Measurements from ENCODE around the gene AQP7.
"Not testable (repeated sequence)": the region's sequence is repeated elsewhere in the genome, so short reads cannot be mapped to it uniquely, and the experiment has no call there.

Gene AQP7

GRCh38 chr9:33379666-33380389 is 22.5 kb downstream of the AQP7 start:
- DNase-seq (ENCODE audit: low read depth): no peak
- H3K4me3 ChIP-seq (ENCODE audit: low read depth, low read length): no peak overlapping the region

- no peak for DNase-seq (ENCODE audit: low read depth)
- no peak overlapping the region for H3K4me3 ChIP-seq (ENCODE audit: low read depth, low read length)
Observed at GRCh38 chr9:33378121-33378795, 24.1 kb downstream of the AQP7 start.

- no peak for DNase-seq (ENCODE audit: low read depth)
Observed at GRCh38 chr9:33377089-33377715, 25.2 kb downstream of the AQP7 start.

DNA sequence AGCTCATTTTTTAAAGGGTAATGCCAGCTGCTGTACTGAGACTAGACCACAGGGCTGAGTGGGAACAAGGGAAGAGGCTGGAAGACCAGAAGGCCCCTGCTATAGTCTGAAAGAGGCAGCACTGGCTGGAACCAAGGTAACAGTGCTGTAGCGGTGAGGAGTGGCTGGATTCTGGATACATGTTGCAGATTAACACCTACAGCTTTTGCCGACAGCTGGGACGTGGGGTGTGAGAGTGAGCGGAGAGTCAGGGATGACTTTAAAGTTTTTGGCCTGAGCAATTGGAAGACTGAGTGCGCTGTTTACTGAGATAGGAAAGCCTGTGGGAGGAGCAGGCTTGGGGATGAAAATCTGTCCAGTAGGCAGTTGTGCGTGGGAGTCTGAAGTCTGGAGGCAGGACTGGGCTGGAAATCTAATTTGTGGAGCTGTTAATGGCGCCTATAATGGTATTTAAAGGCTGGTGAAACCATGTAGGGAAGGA is 26.5 kb downstream of the AQP7 start:
- DNase-seq (ENCODE audit: low read depth): no peak

More at GRCh38 chr9:33377089-33377715, 25.2 kb downstream of the AQP7 start:
- H3K4me3 ChIP-seq (ENCODE audit: low read depth, low read length): no peak overlapping the region

DNA sequence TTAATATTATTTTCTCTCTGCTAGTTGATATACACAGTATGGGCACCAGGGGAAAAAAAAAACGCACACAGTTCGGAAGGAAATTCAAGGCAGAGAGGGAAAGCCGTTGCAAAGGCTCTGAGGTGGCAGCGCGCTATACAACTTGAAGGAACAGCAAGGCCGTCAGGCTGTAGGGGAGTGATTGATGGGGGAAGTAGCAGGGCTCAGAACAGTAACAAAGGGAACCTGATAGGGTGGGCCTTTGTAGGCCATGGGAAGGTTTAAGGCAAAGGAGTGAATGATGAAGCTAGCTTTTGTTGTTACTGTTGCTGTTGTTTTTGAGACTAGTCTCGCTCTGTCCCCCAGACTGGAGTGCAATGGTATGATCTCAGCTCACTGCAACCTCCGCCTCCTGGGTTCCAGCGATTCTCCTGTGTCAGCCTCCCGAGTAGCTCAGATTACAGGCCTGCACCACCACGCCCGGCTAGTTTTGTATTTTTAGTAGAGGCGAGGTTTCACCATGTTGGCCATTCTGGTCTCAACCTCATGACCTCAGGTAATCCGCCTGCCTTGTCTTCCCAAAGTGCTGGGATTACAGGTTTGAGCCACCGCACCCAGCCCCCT is 27.0 kb downstream of the AQP7 start:
- no peak for DNase-seq (ENCODE audit: low read depth)
- no peak overlapping the region for H3K4me3 ChIP-seq (ENCODE audit: low read depth, low read length)

More for the DNA sequence above, 26.5 kb downstream of the AQP7 start:
- no peak overlapping the region for H3K4me3 ChIP-seq (ENCODE audit: low read depth, low read length)

DNA sequence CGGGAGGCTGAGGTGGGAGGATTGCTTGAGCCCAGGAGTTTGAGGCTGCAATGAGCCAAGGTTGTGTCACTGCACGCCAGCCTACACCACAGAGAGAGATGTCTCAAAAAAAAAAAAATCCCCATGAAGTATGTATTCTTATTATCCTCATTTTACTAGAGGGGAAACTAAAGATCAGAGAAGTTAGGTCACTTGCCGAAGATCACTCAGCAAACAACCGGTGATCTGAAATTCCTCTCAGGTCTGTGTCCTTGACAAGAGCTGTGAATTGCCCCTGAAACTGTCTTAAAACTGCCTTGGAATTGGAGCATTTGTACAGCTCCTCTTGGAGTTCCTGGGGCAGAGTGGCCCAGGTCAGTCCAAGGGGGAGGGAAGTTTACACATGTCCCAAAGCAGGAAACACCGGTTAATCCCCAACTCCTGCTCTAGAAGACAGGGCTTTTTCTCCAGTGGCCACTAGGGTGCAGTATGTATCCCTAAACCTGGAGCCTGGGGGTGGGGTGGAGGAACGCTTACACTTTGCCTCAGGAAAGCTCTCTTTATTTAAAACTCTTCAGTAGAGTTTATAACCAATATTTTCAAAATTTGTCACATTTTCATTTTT is 27.6 kb downstream of the AQP7 start:
- H3K4me3 ChIP-seq (ENCODE audit: low read depth, low read length): no peak overlapping the region
- peak; percentile 21 for DNase-seq (ENCODE audit: low read depth)

- DNase-seq (ENCODE audit: low read depth): no peak
- H3K4me3 ChIP-seq (ENCODE audit: low read depth, low read length): no peak overlapping the region
Observed at GRCh38 chr9:33374190-33374589, 28.2 kb downstream of the AQP7 start.

- no peak overlapping the region for H3K4me3 ChIP-seq (ENCODE audit: low read depth, low read length)
Observed at GRCh38 chr9:33372900-33373299, 29.5 kb downstream of the AQP7 start.

DNA sequence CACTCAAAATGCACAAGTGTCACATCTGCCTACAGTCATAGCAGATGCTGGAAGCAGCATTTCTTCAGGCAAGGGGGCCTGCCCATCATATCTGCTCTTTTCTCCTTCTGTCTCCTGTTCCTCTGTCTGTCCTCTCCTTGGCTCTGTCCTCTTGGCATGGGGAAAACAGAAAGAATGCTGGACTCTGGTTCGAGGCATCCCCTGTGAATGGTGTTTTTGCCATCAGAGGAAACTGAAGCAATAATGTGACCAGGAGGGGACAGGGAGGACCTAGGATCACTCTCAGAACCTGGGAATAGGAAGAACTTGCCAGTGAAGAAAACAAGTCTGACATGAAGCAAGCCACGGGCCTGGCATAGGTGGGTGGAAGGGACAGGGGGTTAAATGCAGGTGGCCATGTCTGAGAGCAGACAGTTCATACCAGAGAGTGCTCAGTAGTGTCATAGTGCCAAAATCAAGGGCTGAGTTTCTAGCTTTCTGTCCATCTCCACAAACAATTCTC is 35.3 kb downstream of the AQP7 start:
- H3K4me3 ChIP-seq (ENCODE audit: low read depth, low read length): no peak overlapping the region
- no peak for DNase-seq (ENCODE audit: low read depth)

More at GRCh38 chr9:33372900-33373299, 29.5 kb downstream of the AQP7 start:
- DNase-seq (ENCODE audit: low read depth): no peak

DNA sequence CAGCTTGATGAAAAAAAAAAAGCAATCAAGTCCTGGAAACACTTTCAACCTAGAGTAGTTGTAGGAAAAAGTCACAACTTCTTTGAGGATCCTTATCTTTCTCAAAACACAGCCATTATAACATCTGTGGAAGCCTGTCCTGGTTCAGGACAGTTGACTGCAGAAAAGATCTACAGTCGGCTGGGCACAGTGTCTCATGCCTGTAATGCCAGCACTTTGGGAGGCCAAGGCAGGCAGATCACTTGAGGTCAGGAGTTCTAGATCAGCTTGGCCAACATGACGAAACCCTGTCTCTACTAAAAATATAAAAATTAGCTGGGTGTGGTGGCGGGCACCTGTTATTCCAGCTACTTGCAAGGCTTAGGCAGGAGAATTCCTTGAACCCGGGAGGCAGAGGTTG is 37.6 kb downstream of the AQP7 start:
- not testable (repeated sequence) for H3K4me3 ChIP-seq (ENCODE audit: low read depth, low read length); DNase-seq (ENCODE audit: low read depth)

GRCh38 chr9:33364127-33364526 is 38.2 kb downstream of the AQP7 start:
- H3K4me3 ChIP-seq (ENCODE audit: low read depth, low read length): no peak overlapping the region
- DNase-seq (ENCODE audit: low read depth): no peak

DNA sequence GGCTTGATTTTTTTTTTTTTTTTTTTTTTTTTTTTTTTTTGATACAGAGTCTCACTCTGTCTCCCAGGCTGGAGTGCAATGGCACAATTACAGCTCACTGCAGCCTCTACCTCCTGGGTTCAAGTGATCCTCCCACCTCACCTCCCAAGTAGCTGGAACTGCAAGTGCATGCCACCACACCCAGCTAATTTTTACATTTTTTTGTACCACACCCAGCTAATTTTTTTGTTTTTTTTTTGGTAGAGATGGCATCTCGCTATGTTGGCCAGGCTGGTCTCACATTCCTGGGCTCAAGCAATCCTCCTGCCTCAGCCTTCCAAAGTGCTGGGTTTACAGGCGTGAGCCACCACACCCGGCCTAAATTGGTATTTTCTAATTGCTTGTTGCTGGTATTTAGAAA is 43.7 kb downstream of the AQP7 start:
- H3K4me3 ChIP-seq (ENCODE audit: low read depth, low read length); DNase-seq (ENCODE audit: low read depth): not testable (repeated sequence)

DNA sequence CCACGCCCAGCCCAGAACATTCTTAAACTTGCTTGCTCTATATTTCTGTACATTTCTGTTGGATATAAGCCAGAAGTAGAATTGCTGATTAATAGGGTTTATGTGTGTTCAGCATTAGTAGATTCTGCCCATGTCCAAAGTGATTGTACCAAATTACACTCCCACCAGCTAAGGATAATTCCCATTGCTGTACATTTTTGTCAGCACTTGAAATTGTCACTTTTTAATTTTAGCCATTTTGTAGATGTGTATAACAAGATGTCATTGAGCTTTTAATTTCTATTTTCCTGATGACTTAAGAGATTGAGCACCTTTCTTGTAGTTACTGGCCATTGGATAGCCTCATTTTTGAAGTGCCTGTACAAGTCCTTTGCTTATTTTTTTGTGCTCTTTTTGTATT is 46.4 kb downstream of the AQP7 start:
- no peak overlapping the region for H3K4me3 ChIP-seq (ENCODE audit: low read depth, low read length)
- no peak for DNase-seq (ENCODE audit: low read depth)

DNA sequence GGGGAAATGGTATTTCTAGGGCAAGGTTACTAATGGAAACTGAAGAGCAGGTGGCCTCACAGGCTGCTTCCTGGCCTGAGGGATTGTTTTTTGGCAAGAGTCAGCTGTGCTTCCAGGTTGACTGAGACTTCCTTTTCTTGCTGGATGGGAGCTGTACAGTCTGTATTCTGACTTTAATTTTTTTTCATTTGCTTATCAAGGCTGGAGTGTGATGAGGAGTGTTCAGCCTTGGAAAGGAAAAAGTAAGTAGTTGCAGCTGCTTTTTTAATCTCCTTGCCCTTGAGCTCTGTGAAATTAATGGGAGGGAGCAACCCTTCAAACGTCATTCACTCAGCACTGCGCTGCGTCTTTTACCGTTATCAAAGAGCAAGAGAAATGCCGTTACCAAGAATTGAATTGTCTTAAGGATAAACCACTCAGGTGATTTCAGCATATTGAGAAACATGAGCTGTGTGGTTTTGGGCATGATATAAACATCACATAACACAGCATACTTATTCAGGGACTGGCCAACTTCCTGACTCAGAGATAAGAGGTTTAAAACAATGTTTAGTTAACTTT is 47.6 kb downstream of the AQP7 start:
- no peak for DNase-seq (ENCODE audit: low read depth)
- no peak overlapping the region for H3K4me3 ChIP-seq (ENCODE audit: low read depth, low read length)

- H3K4me3 ChIP-seq (ENCODE audit: low read depth, low read length): no peak overlapping the region
- DNase-seq (ENCODE audit: low read depth): no peak
Observed at GRCh38 chr9:33351547-33351946, 50.8 kb downstream of the AQP7 start.

DNA sequence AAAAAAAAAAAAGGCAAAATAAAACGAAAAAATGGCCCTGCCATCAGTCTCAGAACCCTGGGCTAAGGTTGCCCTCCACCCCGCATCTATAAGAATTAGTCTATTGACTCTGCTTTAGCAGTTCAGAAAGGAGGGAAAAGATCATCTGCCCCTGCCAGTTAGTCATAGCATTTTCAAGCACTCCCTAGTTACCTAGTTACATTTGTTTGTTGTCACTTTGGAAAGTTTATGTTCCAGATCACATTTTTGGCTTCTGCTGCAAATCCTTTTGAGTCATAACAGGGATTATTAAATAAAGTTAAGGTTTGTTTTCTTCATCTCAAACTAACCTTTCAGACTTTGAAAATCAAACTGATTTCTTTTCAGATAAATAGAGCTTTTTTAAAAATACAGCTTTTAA is 52.1 kb downstream of the AQP7 start:
- H3K4me3 ChIP-seq (ENCODE audit: low read depth, low read length): no peak overlapping the region
- peak; percentile 44 for DNase-seq (ENCODE audit: low read depth)

GRCh38 chr9:33349743-33350142 is 52.6 kb downstream of the AQP7 start:
- no peak for DNase-seq (ENCODE audit: low read depth)

DNA sequence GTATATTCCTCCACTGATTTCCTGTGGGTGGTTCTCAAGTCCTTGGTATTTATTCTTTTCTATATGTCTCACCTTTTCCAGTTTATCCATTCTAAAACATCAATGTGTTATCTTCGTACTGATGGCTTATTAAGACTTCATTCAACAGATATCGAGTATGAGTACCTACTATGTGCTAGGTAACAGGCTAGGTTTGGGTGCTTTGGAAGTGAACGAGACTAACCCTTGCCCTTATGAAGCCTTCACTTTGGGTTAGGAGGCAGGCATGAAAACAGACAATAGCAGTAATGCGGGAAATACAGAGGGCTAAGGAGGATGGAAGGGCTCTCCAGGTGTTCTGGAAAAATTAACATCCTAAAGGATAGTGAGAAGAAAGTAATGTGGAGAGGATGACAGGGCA is 53.4 kb downstream of the AQP7 start:
- DNase-seq (ENCODE audit: low read depth): no peak
- H3K4me3 ChIP-seq (ENCODE audit: low read depth, low read length): no peak overlapping the region

More at GRCh38 chr9:33349743-33350142, 52.6 kb downstream of the AQP7 start:
- no peak overlapping the region for H3K4me3 ChIP-seq (ENCODE audit: low read depth, low read length)

DNA sequence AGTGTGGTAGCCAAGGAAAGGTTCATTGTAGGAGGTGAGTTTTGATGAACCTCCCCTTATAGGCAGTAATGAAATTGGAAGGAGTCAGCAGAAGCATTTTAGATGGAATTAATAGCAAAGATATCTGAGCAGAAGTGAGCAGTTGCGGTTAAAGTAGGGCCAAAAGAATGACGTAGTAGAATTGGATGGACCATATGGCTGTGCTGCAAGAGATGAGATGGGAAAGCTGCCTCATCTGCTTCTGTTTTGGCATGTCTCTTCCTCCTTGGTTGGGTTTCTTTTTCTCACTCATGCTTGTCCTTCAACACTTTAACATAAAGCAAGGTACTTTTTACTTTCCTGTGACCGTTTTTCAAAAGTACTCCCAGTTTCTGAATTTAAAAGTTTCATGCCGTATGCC is 55.8 kb downstream of the AQP7 start:
- no peak overlapping the region for H3K4me3 ChIP-seq (ENCODE audit: low read depth, low read length)
- no peak for DNase-seq (ENCODE audit: low read depth)

Measured in skeletal muscle cell (primary cell).